Measurements from ENCODE around the gene HSH2D. TPM values are rescaled to one million over a fixed set of nuclear protein-coding genes. Genes with fewer than 3 reads are reported as not detected.

The HSH2D gene
- 0.08 TPM in 1 of 5 replicates, not detected in the others for total RNA-seq (2022; extraction: Qiagen RNA extraction; ENCODE audit: low read depth)

GRCh38 chr19:16143399-16144215 lies at the start of gene HSH2D:
Gene HSH2D, plus strand, starts transcription at chr19:16143685. Its CDS starts 5,066 bp downstream, at chr19:16148751.

GRCh38 chr19:16111160-16111908 lies 32.2 kb upstream of the HSH2D start, which contains the start of gene RAB8A:
Gene RAB8A, plus strand, starts transcription at chr19:16111889. Its CDS starts 13 bp downstream, at chr19:16111902.

GRCh38 chr19:16185123-16185767 lies 41.8 kb downstream of the HSH2D start, which contains the start of gene FAM32A:
Gene FAM32A, plus strand, starts transcription at chr19:16185410. Its CDS starts 33 bp downstream, at chr19:16185443.

DNA sequence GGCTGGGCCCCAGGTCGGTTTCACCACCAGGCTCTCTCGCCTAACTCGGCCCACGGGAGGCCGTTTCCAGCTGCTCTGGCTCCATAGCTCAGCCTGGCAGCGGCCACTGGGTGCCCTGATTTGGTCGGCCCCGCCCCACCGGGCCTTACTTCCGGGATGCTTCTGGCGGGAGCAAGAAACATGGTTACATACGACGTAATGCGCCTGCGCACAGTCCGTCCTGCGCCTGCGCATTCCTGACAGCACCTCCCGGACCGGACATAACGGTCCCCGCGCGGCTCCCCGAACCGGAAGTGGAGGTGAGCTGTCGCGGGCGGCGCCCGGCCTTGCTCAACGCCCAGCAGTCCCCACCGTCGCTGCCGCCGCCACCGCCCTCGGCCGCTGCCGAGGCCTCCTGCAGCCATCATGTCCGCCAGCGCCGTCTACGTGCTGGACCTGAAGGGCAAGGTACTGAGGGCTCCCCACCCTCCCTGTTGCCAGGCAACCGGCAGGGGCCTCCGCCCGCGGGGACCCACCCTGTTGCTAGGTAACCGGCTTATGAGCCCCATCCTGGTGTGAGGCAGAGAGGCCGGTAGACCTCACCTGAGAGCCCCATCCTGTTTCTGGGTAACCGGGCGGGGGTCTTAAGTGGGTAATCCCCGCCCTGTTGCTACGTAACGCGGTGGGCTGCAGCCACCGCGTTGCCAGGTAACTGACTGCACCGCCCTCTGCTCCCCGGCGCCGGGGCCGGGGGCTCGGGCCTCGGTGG lies 54.3 kb downstream of the HSH2D start, which contains the start of gene AP1M1:
Gene AP1M1, plus strand, starts transcription at position 290 of the 748 bp plus-strand sequence. Its CDS starts 116 bp downstream, at position 406.

Other genes with a start within 250 kb of the HSH2D start
- 0.07 to 0.49 TPM (median 0.21 TPM) in 4 of 5 replicates, not detected in the other for gene CYP4F2, start 245.6 kb upstream of the HSH2D start, total RNA-seq (2022; extraction: Qiagen RNA extraction; ENCODE audit: low read depth)
- gene CYP4F11, start 209.2 kb upstream of the HSH2D start, total RNA-seq (2022; extraction: Qiagen RNA extraction; ENCODE audit: low read depth): 5.7 to 7.2 TPM (median 6.5 TPM) in 5 replicates
- gene OR10H4, start 194.7 kb upstream of the HSH2D start, total RNA-seq (2022; extraction: Qiagen RNA extraction; ENCODE audit: low read depth): not detected in 5 replicates
- 344 to 451 TPM (median 396 TPM) in 5 replicates for gene TPM4, start 67.2 kb upstream of the HSH2D start, total RNA-seq (2022; extraction: Qiagen RNA extraction; ENCODE audit: low read depth)
- 43.1 to 82.8 TPM (median 46.0 TPM) in 5 replicates for gene RAB8A, start 31.8 kb upstream of the HSH2D start, total RNA-seq (2022; extraction: Qiagen RNA extraction; ENCODE audit: low read depth)
- gene CIB3, start 29.8 kb downstream of the HSH2D start, total RNA-seq (2022; extraction: Qiagen RNA extraction; ENCODE audit: low read depth): not detected in 5 replicates
- 85.6 to 96.3 TPM (median 95.1 TPM) in 5 replicates for gene FAM32A, start 41.7 kb downstream of the HSH2D start, total RNA-seq (2022; extraction: Qiagen RNA extraction; ENCODE audit: low read depth)
- 55.6 to 70.5 TPM (median 64.3 TPM) in 5 replicates for gene AP1M1, start 54.2 kb downstream of the HSH2D start, total RNA-seq (2022; extraction: Qiagen RNA extraction; ENCODE audit: low read depth)
- gene KLF2, start 181.1 kb downstream of the HSH2D start, total RNA-seq (2022; extraction: Qiagen RNA extraction; ENCODE audit: low read depth): 10.0 to 25.2 TPM (median 20.7 TPM) in 5 replicates

Data from A549 treated with CpdA at 1 μM for 4 hours (cell line).